Calu3 (cell line): ENCODE measurements around the gene CER1. TPM values are rescaled to one million over a fixed set of nuclear protein-coding genes. Genes with fewer than 3 reads are reported as not detected.

Experiments
- BruUV-seq: library from RNA; stranded (reverse); fragments of 400-500 nt; replicated peaks from 2 replicates; lab custom pipeline; 2021; lab: Mats Ljungman, UMichigan
- CTCF ChIA-PET: fragments of 300-600 bp; sonication (Branson Sonifier 250); formaldehyde crosslinking; loops from one replicate; lab custom pipeline; 2022; ENCODE audit warnings: antibody characterized with exemption; lab: Charles Lee
- DNase-seq: peaks from one replicate; pipeline ENCODE4 v3.0.0; 2022
- H3K27ac Mint-ChIP-seq: one replicate; pipeline ENCODE4 v1.8.0; 2022; ENCODE audit warnings: mixed read lengths; ENCODE audit not compliant: unreplicated experiment
- H3K27me3 Mint-ChIP-seq: one replicate; pipeline ENCODE4 v1.8.0; 2022; ENCODE audit warnings: mixed read lengths; ENCODE audit not compliant: unreplicated experiment
- H3K36me3 Mint-ChIP-seq: one replicate; pipeline ENCODE4 v1.8.0; 2022; ENCODE audit warnings: mild to moderate bottlenecking, moderate library complexity, mixed read lengths; ENCODE audit not compliant: insufficient read depth, unreplicated experiment
- H3K4me1 Mint-ChIP-seq: one replicate; pipeline ENCODE4 v1.8.0; 2022; ENCODE audit warnings: mild to moderate bottlenecking, low read depth, mixed read lengths; ENCODE audit not compliant: unreplicated experiment
- H3K4me3 Mint-ChIP-seq: one replicate; pipeline ENCODE4 v1.8.0; 2022; ENCODE audit warnings: mild to moderate bottlenecking, low read depth, moderate library complexity, mixed read lengths; ENCODE audit not compliant: unreplicated experiment
- H3K9me3 Mint-ChIP-seq: one replicate; pipeline ENCODE4 v1.8.0; 2022; ENCODE audit warnings: low read depth, mixed read lengths; ENCODE audit not compliant: unreplicated experiment
- intact Hi-C: fragments of 100-400 bp; cut with micrococcal nuclease; formaldehyde crosslinking; loops from one replicate; pipeline ENCODE4 v1.10.0; 2022; ENCODE audit not compliant: unreplicated experiment
- total RNA-seq: library from RNA; stranded (reverse); gene quantifications from 2 replicates; pipeline ENCODE4 v1.2.3, GENCODE V29; 2022
- TF ChIP-seq, protein P1 (sequence below): fragments of 200-600 bp; IDR thresholded peaks from one replicate; pipeline ENCODE4 v1.8.0; 2022; ENCODE audit warnings: antibody characterized with exemption; ENCODE audit not compliant: unreplicated experiment

Gene CER1
- total RNA-seq, 1 experiment from 2014 or later, result not detected

DNA sequence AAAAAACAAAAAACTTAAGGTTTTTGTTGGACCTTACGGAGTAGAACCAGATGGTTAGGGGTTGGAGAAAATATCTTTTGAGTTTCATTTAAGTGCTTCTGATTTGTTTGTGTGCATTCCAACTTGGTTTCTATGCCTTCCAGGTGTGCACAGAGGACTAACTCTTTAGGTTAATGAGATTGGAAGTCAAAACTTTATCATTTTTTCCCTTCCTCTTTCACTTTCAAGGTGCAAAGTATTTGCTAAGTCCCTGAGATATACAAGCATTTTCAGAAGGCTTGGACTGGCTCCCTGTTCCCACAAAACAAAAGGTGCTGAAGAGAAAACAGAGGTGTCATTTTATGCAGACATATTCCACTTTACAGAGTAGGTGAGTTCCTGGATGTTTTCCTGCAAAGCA lies 30.3 kb upstream of the CER1 start:
- no peak for DNase-seq
- Mint-ChIP-seq H3K4me3 (no peak overlapping the region), H3K9me3 (no peaks in the 10 kb centered on the region), H3K4me1 (no peaks in the 10 kb centered on the region), H3K27me3 (peaks cover 51% of the 10 kb centered on the region), H3K27ac (no peak overlapping the region), H3K36me3 (no peaks in the 10 kb centered on the region)
- BruUV-seq, result no TSS peak
- intact Hi-C loops, result no loop called here
- CTCF ChIA-PET, result no interaction called here
- TF ChIP-seq, protein P1, sequence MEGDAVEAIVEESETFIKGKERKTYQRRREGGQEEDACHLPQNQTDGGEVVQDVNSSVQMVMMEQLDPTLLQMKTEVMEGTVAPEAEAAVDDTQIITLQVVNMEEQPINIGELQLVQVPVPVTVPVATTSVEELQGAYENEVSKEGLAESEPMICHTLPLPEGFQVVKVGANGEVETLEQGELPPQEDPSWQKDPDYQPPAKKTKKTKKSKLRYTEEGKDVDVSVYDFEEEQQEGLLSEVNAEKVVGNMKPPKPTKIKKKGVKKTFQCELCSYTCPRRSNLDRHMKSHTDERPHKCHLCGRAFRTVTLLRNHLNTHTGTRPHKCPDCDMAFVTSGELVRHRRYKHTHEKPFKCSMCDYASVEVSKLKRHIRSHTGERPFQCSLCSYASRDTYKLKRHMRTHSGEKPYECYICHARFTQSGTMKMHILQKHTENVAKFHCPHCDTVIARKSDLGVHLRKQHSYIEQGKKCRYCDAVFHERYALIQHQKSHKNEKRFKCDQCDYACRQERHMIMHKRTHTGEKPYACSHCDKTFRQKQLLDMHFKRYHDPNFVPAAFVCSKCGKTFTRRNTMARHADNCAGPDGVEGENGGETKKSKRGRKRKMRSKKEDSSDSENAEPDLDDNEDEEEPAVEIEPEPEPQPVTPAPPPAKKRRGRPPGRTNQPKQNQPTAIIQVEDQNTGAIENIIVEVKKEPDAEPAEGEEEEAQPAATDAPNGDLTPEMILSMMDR, result no peak

DNA sequence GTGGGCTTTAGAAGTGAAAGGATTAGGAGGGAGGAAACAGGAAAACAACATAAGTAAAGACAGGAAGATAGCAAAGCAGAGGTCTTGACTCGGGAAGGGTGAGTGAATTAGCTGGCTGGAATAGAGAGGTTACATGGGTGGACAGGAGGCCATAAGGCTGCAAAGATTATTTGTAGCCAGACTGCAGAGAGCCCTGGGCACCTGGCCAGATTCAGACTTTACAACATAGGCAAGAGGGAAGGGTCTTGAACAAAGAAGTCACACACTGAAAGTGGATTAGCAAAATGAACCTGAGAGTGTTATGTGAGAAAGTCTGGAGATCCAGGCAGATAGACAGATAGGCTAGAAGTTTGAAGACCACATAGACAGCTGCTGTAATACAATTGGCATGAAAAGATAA lies 29.7 kb upstream of the CER1 start:
- H3K27ac Mint-ChIP-seq, result no peak overlapping the region
- peaks cover 51% of the 10 kb centered on the region for H3K27me3 Mint-ChIP-seq
- no peaks in the 10 kb centered on the region for H3K36me3 Mint-ChIP-seq
- no peak for DNase-seq
- CTCF ChIA-PET, result no interaction called here
- H3K4me1 Mint-ChIP-seq, result no peaks in the 10 kb centered on the region
- BruUV-seq, result no TSS peak
- TF ChIP-seq, protein P1, result no peak
- no peak overlapping the region for H3K4me3 Mint-ChIP-seq
- intact Hi-C loops, result no loop called here
- no peaks in the 10 kb centered on the region for H3K9me3 Mint-ChIP-seq

DNA sequence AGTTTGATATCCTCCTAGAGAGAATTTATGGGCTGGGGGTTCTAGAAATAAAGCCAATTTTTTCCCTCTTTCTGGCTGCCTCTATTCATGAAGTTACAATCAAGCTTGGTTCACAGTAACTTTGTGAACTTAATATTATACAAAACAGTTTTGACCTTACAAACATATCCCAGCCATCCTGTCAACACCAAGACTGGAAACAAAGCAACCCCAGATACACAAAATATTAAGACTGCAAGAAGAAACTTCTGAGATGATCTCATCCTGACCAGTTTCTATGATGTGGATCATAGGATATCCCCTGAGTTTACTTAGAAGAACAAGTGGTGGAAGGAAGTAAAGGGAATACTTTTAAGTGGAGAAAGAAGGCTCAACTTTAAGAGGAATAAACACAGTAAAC lies 28.3 kb upstream of the CER1 start:
- no TSS peak for BruUV-seq
- H3K9me3 Mint-ChIP-seq, result no peaks in the 10 kb centered on the region
- H3K36me3 Mint-ChIP-seq, result no peaks in the 10 kb centered on the region
- no peaks in the 10 kb centered on the region for H3K4me1 Mint-ChIP-seq
- CTCF ChIA-PET, result no interaction called here
- DNase-seq, result no peak
- no peak overlapping the region for H3K4me3 Mint-ChIP-seq
- intact Hi-C loops, result no loop called here
- TF ChIP-seq, protein P1, result no peak
- H3K27ac Mint-ChIP-seq, result no peak overlapping the region
- H3K27me3 Mint-ChIP-seq, result peaks cover 51% of the 10 kb centered on the region

DNA sequence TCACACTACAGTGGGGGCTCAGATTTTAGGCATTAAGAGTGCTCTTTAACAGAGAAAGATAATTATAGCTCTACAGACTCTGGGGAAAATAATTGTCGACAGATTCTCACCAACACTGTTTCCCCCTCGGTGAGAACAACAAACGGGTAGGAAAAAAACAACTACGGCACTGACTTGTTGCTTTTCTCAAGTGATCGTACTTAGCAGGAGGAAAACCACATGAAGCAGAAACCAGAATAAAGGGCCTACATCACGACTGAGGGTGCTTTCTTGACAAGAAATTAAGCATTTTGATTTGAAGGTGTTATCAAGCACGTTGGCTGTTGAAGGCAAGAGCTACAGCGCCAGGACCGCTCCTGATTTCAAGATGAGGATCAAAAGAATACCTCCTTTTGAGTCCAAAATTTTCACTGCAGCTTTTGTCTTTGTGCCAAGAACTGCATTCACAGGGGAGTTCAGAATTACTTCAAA lies 27.2 kb upstream of the CER1 start:
- BruUV-seq, result no TSS peak
- no peak for DNase-seq
- Mint-ChIP-seq H3K4me3 (no peak overlapping the region), H3K36me3 (no peaks in the 10 kb centered on the region), H3K9me3 (peaks cover under 1% of the 10 kb centered on the region), H3K27me3 (peaks cover 51% of the 10 kb centered on the region), H3K4me1 (no peaks in the 10 kb centered on the region), H3K27ac (no peak overlapping the region)
- intact Hi-C loops, result no loop called here
- TF ChIP-seq, protein P1, result no peak
- CTCF ChIA-PET, result no interaction called here
